ENCODE results near the gene SYT13.
"Not testable (repeated sequence)": the region's sequence is repeated elsewhere in the genome, so short reads cannot be mapped to it uniquely, and the experiment has no call there.

The SYT13 gene

DNA sequence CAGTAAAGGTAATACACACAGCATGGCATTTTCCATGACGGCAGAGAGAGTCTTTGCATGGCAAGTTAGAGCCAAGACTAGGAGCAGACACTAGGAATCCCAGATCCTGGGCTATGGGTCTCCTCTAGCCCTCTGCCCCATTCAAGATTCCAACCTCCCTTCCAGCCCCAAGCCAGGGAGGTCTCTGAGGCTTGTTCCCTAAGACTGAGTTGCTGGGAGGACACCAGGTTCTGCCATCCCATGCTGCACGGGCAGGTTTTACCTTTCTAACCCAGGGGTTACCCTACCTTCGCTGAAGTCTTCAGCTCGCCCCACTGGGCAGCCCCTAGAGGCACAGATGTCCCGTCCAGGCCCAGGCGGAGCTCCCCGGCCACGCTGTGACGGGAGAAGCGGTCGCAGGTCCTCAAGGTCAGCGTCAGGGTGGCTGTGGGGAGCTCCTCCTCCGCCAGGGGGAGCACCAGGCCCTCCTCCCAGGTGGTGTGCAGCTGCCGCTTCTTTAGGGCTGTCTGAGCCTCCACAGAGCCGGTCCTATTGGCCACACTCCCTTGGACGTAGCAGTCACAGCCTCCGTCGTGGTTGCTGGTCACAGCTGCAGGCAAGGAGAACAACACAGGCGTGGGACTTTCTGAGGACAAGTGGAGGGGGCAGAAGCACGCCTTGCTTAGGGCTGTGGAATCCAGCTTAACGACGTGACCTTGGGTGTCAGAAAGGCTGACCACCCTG lies 33.8 kb downstream of the SYT13 start:
- no peak overlapping the region for H3K4me2 ChIP-seq
- no peaks in the 10 kb centered on the region for H3K9me3 ChIP-seq
- TF ChIP-seq Cebpa-rat (IDR thresholded peaks at IDR 0.05) = no peak

DNA sequence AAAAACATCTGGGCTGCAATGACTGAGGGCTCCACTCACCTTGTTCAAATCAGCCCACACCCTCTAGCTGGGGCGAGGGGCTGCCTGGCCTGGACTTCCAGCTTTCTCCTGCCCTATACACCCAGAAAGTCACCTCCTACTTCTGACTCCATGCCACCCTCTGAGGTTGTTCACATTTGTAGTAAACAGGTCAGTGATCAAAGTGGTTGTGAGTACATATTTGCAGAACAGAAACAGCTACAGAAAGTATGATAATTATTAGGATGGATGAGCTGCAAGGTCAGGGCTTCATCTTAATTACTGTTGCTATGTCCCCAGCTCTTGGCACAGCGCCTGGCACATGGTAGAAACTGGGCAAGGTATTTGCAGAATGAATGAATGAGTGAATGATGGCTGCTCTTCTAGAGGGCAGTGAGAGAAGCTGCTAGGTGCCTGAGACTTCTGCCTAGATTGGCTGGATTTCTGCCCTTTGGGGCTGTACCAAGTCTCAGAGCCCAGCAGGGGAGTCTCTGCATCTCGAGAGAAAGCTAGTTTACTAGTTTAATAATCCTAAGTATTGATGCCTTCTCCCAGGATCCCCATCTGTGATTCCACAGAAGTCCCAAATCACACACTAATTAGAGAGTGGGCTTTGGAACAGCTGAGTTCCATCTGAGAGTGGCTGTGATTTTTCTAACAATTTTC lies 36.0 kb downstream of the SYT13 start:
- peaks cover 7% of the 10 kb centered on the region; the same call in 1 of the 2 replicates for H3K4me1 ChIP-seq
- no peak for TF ChIP-seq Cebpa-rat (IDR thresholded peaks at IDR 0.05)
- H3K27ac ChIP-seq = no peak overlapping the region
- no peaks in the 10 kb centered on the region for H4K20me1 ChIP-seq
- no peaks in the 10 kb centered on the region for H3K36me3 ChIP-seq
- no peak overlapping the region for H3K9ac ChIP-seq
- 0 out of 2 replicates have a peak overlapping the region, but pooled peaks have one; percentile 24 for H3K4me2 ChIP-seq
- H3K9me3 ChIP-seq = no peaks in the 10 kb centered on the region
- no peak overlapping the region for H3K4me3 ChIP-seq
- H3K27me3 ChIP-seq = no peaks in the 10 kb centered on the region

More for the DNA sequence above, 33.8 kb downstream of the SYT13 start:
- Histone ChIP-seq H3K27me3 (no peaks in the 10 kb centered on the region), H3K9ac (no peak overlapping the region), H4K20me1 (no peaks in the 10 kb centered on the region), H3K36me3 (no peaks in the 10 kb centered on the region), H3K27ac (no peak overlapping the region), H3K4me3 (no peak overlapping the region), H3K4me1 (peaks cover 7% of the 10 kb centered on the region; the same call in 1 of the 2 replicates)

DNA sequence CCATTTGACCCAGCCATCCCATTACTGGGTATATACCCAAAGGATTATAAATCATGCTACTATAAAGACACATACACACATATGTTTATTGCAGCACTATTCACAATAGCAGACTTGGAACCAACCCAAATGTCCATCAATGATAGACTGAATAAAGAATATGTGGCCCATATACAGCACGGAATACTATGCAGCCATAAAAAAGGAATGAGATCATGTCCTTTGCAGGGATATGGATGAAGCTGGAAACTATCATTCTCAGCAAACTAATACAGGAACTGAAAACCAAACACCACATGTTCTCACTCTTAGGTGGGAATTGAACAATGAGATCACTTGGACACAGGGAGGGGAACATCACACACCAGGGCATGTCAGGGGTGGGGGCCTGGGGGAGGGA lies 36.8 kb downstream of the SYT13 start:
- not testable (repeated sequence) for H3K9ac ChIP-seq, H3K4me3 ChIP-seq, H4K20me1 ChIP-seq, H3K27ac ChIP-seq, H3K36me3 ChIP-seq, H3K27me3 ChIP-seq, H3K4me2 ChIP-seq, H3K4me1 ChIP-seq, H3K9me3 ChIP-seq

DNA sequence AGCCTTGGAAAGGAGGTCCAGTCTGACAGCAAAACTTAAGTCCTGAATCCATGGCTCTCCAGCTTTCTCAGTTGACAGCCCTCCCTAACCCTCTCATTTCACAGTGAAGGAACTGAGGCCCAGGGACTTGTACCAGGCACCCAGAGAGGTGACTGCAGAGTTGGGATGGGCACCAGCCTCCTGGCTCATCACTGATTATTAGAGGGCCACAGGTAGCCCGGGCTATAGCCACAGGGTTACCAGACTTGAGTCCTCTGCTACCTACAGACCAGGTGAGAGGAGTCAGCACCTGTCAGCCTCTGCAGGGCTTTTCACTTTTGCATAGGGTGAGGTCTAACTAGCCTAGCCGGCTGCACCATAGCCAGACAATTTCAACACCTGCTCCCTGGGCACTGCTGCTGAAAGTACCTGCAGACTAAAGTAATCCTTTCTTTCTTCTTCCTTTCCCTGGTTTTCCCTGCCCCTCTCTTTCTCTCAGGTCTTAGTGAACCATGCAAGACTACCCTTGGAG lies 37.6 kb downstream of the SYT13 start:
- no peak overlapping the region for H3K4me2 ChIP-seq
- no peak for TF ChIP-seq Cebpa-rat (IDR thresholded peaks at IDR 0.05)

DNA sequence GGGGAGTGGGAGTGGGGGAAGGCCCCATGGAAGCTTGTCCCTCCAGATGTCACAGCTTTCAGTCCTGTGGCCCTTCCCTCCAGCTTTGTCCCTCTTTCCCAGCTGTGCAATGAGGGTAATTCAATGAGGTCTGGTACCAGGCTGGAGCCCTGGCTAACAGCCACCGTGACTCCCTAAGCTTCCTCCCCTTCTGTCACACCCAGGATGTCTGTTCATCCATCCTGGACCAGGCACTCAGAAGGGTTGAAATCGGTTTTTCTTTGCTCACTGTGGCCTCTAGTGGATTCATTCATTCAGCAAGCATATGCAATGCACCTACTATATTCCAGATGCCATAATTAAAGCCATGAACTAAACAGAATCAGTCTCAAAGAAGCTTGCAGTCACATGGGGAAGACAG lies 38.7 kb downstream of the SYT13 start:
- Histone ChIP-seq H3K9ac (no peak overlapping the region), H3K4me3 (no peak overlapping the region), H3K27me3 (no peaks in the 10 kb centered on the region), H3K4me1 (peaks cover 7% of the 10 kb centered on the region; the same call in 1 of the 2 replicates), H3K27ac (no peak overlapping the region), H3K9me3 (no peaks in the 10 kb centered on the region), H4K20me1 (no peaks in the 10 kb centered on the region), H3K36me3 (no peaks in the 10 kb centered on the region), H3K4me2 (no peak overlapping the region)
- no peak for TF ChIP-seq Cebpa-rat (IDR thresholded peaks at IDR 0.05)

More for the DNA sequence above, 37.6 kb downstream of the SYT13 start:
- peaks cover 7% of the 10 kb centered on the region; the same call in 1 of the 2 replicates for H3K4me1 ChIP-seq
- no peak overlapping the region for H3K9ac ChIP-seq
- H3K27me3 ChIP-seq = no peaks in the 10 kb centered on the region
- no peaks in the 10 kb centered on the region for H3K36me3 ChIP-seq
- no peaks in the 10 kb centered on the region for H4K20me1 ChIP-seq
- H3K4me3 ChIP-seq = no peak overlapping the region
- H3K9me3 ChIP-seq = no peaks in the 10 kb centered on the region
- no peak overlapping the region for H3K27ac ChIP-seq

DNA sequence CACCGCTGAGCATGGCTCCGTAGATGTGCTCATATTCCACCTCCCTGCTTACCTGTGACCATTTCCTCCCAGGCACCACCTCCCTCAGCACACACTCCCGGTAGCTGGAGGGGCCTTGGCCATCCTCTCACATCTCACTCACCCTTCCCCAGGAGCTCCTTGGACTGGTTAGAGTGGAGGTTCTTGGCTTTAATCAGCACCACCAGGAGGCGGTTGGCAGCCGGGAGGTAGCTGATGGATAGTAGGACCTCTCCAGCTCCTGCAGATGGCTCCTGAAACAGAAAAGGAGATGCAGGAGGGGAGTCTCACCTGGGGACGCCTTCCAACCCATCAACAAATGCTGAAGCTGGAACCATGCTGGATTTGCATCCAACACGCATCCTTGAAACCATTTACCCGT lies 39.9 kb downstream of the SYT13 start:
- Histone ChIP-seq H3K4me2 (no peak overlapping the region), H3K27me3 (no peaks in the 10 kb centered on the region), H3K9me3 (no peaks in the 10 kb centered on the region), H3K4me3 (no peak overlapping the region), H3K4me1 (peaks cover 7% of the 10 kb centered on the region; the same call in 1 of the 2 replicates), H3K36me3 (no peaks in the 10 kb centered on the region), H4K20me1 (no peaks in the 10 kb centered on the region), H3K27ac (no peak overlapping the region), H3K9ac (no peak overlapping the region)
- TF ChIP-seq Cebpa-rat (IDR thresholded peaks at IDR 0.05) = no peak

DNA sequence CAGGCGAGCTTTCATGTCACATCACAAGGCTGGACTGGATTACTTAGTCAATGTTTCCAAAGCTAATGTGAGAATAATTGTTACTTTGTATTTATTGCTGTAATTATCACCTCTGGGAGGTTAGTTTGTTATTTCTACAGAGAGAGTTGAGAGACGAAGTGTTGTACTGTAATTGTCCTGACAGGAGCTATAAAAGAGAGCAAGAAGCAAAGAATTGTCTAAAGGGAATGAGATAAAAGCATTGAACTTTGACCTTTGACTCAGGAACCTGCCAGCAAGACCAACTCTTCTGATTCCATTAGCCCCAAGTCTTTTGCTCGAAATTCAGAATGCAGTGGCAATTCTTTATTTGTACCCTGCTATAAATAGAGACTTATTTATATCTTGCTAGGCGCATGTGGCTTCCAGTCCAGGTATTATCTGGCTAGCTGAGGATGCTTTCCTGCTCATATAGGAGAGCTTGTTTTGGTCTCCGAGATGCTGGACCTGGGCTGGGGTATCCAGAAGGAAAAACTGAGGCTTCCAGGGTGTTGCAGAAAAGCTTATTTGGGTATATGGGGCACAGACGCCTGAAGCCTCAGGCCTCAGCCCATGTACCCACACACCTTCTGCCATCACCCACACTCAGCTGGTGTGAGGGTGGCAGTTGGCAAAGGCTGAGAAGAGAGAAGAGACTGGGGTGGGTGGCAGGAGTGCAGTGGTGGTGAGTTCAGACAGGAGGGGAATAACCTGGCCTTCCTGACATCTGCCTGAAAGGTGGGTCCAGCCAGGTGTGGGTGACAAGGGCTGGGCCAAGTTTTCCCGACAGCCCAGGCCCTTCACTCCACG lies 40.7 kb downstream of the SYT13 start:
- H3K4me3 ChIP-seq = no peak overlapping the region
- no peak for TF ChIP-seq Cebpa-rat (IDR thresholded peaks at IDR 0.05)
- H4K20me1 ChIP-seq = no peaks in the 10 kb centered on the region
- no peak overlapping the region for H3K9ac ChIP-seq
- H3K36me3 ChIP-seq = no peaks in the 10 kb centered on the region
- H3K27ac ChIP-seq = no peak overlapping the region
- no peak overlapping the region for H3K4me2 ChIP-seq
- no peaks in the 10 kb centered on the region for H3K27me3 ChIP-seq
- H3K4me1 ChIP-seq = peaks cover 7% of the 10 kb centered on the region; the same call in 1 of the 2 replicates
- no peaks in the 10 kb centered on the region for H3K9me3 ChIP-seq

DNA sequence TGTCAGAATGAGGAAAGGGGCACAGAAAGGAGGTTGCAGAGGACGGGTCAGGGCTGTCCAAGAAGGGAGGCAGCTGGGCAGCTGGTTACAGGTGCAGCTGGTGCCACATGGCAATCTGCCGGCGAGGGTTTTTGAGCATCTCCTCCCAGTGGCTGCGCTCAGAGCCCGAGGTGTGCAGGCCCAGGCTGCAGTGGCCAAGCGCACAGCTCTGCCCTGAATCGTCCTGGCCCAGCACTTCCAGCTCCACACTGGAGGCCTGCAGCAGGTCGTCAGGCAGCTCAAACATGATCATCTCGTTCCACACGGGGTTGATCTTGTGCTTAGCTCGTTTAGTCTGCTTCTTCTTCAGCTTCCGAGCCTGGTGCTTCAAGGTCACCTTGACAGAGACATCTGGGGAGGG lies 42.2 kb downstream of the SYT13 start:
- Histone ChIP-seq H3K4me3 (no peak overlapping the region), H3K36me3 (no peaks in the 10 kb centered on the region), H3K9me3 (peaks cover 7% of the 10 kb centered on the region), H3K4me1 (no peaks in the 10 kb centered on the region), H3K4me2 (no peak overlapping the region), H3K9ac (no peak overlapping the region), H3K27me3 (no peaks in the 10 kb centered on the region), H4K20me1 (no peaks in the 10 kb centered on the region), H3K27ac (no peak overlapping the region)
- no peak for TF ChIP-seq Cebpa-rat (IDR thresholded peaks at IDR 0.05)

DNA sequence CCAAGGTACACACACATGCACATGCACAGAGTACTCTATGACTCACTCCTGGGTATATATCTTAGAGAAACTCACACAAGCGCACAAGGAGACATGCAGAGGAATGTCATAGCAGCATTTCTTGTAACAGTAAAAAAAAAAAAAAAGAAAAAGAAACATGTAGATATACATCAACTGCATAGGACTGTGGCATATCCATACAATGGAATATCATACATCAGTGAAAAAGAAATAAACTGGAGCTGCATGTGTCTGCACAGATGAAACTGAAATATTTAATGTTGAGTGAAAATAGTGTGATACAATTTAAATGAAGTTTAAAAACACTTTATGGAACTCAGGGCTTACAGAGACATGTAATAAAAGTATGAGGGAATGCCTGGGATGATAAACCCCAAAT lies 46.4 kb downstream of the SYT13 start:
- peaks cover 7% of the 10 kb centered on the region for H3K9me3 ChIP-seq
- H4K20me1 ChIP-seq = no peaks in the 10 kb centered on the region
- H3K4me1 ChIP-seq = no peaks in the 10 kb centered on the region
- no peak overlapping the region for H3K27ac ChIP-seq
- TF ChIP-seq Cebpa-rat (IDR thresholded peaks at IDR 0.05) = no peak
- no peak overlapping the region for H3K4me3 ChIP-seq
- no peak overlapping the region for H3K4me2 ChIP-seq
- H3K9ac ChIP-seq = no peak overlapping the region
- H3K36me3 ChIP-seq = no peaks in the 10 kb centered on the region
- no peaks in the 10 kb centered on the region for H3K27me3 ChIP-seq
